Esophagus mucosa (tissue), 1 donor: ENCODE measurements around the gene PPM1F. TPM values are rescaled to one million over a fixed set of nuclear protein-coding genes. Genes with fewer than 3 reads are reported as not detected.
A peak's percentile ranks its signal among the peaks of the same experiment; 100 is the strongest.

ENCODE experiments used
- ATAC-seq: fragments of 200-7000 bp; cut with Tn5 transposase; one replicate; pipeline ENCODE4 v1.9.1; 2020
- total RNA-seq: library from RNA; stranded (reverse); gene quantifications from one replicate; pipeline ENCODE4 v1.2.4, GENCODE V29; 2023
- donor health status: DM: yes; HTN: yes; CAD: no.

PPM1F gene
- total RNA-seq, 1 donor from 2014 or later = 21.3 TPM

DNA sequence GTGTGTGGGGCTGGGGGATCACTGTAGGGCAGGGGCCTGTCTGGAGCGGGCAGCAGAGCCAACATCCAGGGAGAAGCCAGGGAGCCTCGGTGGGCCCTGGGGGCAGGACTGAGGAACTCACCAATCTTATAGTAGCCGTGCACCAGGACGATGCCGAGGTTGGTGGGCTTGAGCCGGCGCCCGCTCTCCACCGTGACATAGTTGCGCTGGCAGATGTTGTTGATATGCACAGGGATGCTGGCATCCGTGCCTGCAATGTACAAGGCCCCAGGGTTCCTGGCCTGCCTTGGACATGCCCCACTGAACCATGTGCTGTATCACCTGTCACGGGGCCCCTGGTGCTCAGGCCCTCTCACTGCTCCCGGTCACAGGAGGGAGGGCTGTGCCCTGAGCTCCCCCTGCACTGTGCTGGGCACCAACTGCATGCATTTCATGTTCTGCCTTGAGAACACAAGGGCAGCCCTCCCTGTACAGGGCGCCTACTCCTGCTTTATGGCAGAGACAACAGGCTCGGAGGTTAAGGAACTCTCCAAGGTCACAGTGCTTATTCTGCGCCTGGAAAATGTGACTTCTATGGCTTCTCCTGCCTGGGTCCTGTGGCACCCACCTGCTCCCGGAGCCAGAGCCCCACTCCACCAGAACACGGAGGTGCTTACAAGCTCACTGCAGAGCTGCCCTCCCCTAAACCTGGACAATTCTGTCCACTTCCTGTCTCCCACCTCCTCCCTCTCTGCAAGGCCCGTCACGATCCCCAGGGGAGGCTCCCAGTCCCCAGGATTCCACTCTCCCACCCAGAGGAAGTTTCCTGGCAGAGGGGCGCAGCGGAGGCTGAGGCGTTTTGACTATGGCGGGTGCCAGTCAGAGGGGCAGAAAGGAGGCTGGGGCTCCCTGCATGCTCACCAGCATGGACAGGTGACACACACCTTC, 7.8 kb upstream of the PPM1F start:
- no peak for ATAC-seq

DNA sequence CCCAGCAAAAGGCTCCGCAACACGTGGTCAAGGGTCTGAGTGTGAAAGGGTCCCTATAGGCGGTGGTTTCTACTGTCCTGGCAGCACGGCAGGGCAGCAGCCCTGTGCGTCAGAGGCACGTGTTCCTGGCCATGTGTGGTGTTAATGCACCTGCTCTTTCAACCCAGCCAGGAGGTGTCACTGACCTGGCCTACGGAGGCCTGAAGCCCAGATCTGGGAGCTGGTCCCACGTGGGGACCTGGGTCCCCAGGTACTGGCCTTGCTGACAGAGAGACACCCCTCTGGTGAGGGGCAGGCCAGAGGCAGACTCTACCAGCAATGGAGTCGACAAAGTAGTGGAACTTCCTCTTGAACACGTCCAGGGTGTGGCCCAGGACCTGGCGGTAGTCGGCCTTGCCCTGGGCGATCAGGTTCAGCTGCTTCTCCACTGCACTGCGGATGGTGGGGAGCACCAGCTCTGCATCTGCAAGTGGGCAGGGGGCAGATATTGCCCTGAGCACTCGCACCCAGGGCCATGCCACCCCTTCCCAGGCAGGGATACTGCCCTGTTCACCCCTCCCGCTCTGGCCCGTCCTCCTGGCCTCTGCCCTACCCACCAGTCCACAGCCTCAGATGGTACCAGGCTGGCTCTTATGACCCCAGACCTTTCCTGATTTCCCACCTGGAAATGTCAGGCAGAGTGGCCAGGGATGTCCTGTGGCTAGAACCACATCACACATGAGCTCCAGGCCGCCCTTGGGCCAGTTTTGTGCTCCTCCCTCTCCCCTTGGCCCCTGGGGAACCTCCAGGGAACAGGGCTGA, 6.8 kb upstream of the PPM1F start:
- ATAC-seq = peak; percentile 36

GRCh38 chr22:21958360-21959273, 6.0 kb upstream of the PPM1F start:
- no peak for ATAC-seq

GRCh38 chr22:21951931-21952465, 650 bp downstream of the PPM1F start:
- peak; percentile 76 for ATAC-seq

DNA sequence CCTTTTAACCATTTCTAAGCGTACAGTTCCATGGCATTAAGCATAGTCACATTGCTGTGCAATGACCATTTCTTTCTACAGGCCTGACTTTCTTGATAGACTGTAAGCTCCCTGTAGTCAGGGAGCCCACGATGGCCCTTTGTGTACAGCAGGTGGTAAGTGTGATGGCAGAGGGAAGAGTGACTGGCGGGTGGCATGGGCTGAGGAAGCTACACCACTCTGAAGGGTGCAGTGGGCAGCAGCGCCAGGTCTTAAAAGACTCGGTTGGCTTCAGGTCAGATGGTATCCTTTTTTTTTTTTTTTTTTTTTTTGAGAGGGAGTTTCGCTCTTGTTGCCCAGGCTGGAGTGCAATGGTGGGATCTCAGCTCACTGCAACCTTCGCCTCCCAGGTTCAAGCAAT, 1.6 kb downstream of the PPM1F start:
- no peak for ATAC-seq

DNA sequence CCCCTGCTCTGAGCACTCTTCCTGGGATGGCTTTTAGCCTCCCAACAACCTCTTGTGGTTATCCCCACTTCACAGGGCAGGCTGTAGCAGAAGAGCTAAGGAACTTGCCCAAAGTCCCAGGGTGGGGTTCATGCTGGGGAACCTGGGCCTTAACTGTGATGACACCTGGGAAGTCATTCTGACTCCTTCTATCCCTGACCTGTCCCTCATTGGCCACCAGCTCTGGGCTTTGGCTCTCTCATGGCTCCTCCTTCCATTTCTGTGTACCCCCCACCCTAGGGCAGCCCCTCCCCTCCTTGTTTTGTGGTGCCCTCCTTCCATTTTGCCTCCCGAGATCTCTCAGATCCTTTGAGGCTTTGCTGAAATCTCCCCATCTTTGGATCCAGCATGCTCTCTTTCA, 2.7 kb downstream of the PPM1F start:
- no peak for ATAC-seq

GRCh38 chr22:21949569-21949918, 3.1 kb downstream of the PPM1F start:
- no peak for ATAC-seq

- no peak for ATAC-seq
These were observed 3.7 kb downstream of the PPM1F start for GRCh38 chr22:21948824-21949568.

GRCh38 chr22:21948390-21948789, 4.3 kb downstream of the PPM1F start:
- ATAC-seq = no peak

- ATAC-seq = no peak
These were observed 5.3 kb downstream of the PPM1F start for GRCh38 chr22:21947040-21948014.

DNA sequence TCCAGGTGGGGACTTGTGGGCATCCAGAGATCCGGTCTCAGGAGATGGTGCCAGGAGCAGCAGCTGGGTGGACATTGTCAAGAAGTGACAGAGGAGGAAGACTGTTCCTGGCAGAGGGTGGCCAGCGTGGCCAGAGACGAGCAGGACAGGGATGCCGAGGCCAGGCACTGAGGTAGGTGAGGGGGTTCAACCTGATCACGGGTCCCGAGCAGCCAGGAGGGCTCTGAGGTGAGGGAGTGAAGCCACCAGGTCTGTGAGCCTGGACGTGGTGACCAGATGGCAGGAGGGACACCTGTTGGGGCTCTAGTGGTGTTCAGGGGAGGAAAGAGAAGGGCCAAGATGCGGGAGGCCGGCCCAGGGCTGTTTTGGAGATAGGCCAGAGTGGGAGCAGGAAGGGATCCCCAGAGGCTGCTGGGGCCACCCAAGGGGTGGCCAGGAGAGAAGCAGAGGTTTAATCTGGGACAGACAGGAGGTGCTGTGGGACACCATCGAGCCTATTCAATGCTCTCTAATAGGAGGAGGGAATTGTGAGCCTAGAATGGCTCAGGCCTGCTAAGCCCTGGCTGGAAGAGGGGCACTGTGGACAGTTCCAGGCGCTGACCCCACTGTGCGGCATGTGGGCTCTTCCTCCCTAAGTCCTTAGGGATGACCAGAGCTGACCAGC, 6.3 kb downstream of the PPM1F start:
- no peak for ATAC-seq

DNA sequence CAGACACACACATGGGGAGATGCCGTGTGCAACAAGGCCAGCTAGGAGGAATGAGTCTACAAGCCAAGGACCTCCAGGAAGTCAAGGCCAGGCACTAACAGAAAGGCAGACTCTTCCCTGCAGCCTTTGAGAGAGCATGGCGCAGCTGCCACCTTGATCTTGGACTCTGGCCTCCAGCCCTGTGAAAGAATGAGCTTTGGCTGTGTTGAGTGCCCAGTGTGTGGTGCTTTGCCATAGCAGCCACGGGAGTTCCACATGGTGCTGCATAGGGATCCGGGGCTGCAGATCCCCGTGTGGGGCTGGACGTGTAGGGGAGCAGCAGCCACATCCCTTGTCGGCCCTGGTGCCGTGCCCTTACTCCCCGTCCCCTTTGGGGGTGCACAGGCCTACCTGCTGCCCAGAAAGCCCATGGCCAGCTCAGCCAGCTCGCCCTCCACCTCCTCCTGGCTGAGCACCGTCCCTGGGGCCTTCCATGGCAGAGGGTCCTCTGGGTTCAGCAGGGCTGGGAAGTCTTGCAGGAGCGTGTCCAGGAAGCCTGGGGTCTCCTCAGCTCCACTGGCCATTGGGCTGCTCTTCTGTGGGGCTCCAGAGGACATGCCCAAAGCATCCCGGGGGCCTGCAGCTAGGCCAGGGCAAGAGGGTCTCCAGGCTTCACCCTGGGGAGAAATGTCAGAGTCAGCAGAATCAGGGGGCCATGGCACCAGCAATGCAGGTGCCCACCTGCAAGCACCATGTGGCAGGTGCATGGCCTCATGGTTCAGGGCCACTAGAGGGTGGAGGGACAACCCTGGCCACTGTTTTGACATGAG, 7.0 kb downstream of the PPM1F start:
- no peak for ATAC-seq

- ATAC-seq = no peak
These were observed 7.8 kb downstream of the PPM1F start for GRCh38 chr22:21944871-21945270.

GRCh38 chr22:21943571-21944448, 8.8 kb downstream of the PPM1F start:
- ATAC-seq = no peak

DNA sequence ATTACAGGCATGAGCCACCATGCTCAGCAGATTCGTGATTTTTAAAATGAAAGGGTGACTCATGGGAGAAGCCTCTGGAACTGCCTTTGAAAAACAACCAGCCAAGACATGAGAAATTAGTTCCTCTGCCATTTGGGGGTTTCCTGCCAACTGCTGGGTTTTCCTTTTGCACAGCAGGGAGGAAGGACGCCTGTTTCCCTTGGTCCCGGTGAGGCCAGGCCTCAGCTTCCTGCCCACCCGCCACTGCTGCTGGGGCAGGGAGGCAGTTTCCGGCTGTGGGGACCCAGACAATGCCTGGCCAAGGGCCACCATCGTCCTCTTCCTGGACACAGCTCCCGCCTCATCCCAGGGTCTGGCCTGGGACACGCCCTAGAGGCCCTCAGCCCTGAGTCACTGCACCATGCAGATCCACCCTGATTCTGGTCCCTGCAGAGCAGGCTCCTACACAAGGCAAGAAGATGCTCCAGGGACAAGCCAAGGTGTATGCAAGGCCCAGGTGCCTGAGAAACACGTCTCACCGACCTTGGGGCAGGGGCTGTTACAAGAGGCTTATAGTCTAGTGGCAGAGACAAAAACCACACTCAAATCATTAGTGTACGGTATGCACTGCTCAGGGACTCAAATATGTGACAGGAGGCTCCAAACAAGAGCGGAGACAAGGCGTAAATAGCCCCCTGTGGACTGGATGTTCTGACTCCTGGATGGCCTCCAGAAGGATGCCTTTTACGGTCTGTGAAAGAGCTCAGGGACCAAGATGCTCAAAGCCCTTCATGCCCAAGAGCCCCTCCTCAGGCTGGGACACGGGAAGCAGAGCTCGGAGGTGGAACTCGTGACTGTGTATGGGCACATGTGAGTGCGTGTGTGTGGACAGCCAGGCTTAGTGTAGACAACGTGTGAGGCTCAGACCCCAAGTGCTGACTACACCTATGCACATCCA, 10.0 kb downstream of the PPM1F start:
- peak; percentile 66 for ATAC-seq

- ATAC-seq = no peak
These were observed 10.7 kb downstream of the PPM1F start for GRCh38 chr22:21941921-21942320.

DNA sequence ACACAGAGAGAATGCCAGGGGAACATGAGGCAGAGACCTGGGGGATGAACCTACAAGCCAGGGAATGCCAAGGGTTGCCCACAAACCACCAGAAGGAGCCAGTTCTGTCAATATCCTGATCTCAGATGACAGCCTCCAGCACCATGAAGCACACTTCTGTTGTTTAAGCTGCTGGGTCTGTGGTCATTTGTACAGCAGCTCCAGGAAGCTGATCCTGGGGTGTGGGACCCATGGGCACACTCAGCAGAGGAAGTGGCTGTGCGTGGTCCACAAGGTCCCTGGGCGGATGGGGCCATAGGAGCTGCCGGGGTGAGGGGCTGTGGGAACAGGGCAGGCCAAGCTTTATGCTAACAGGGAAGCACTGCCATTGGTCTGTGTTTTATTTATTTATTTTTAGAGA, 12.1 kb downstream of the PPM1F start:
- no peak for ATAC-seq
